T-helper 2 cell treated with Interferon-gamma antibody and Interleukin-4, amounts not matched to agents 5 μg/mL and 100 μg/mL, for 36 hours (primary cell): ENCODE measurements around the gene CYP3A4.

Experiments
- DNase-seq: peaks from one replicate; pipeline ENCODE4 v3.0.0; 2021; ENCODE audit warnings: low spot score
- H3K27ac Mint-ChIP-seq: one replicate; pipeline ENCODE4 v1.8.0; 2021; ENCODE audit warnings: mild to moderate bottlenecking, mixed read lengths
- H3K27me3 Mint-ChIP-seq: one replicate; pipeline ENCODE4 v1.8.0; 2021; ENCODE audit warnings: low read depth, mixed read lengths
- H3K36me3 Mint-ChIP-seq: one replicate; pipeline ENCODE4 v1.8.0; 2021; ENCODE audit warnings: low read depth, mixed read lengths
- H3K4me1 Mint-ChIP-seq: one replicate; pipeline ENCODE4 v1.8.0; 2021; ENCODE audit warnings: low read depth, mixed read lengths
- H3K4me3 Mint-ChIP-seq: one replicate; pipeline ENCODE4 v1.8.0; 2022; ENCODE audit warnings: mild to moderate bottlenecking, moderate library complexity, mixed read lengths
- H3K9me3 Mint-ChIP-seq: one replicate; pipeline ENCODE4 v1.8.0; 2021; ENCODE audit warnings: mixed read lengths

CYP3A4 gene

DNA sequence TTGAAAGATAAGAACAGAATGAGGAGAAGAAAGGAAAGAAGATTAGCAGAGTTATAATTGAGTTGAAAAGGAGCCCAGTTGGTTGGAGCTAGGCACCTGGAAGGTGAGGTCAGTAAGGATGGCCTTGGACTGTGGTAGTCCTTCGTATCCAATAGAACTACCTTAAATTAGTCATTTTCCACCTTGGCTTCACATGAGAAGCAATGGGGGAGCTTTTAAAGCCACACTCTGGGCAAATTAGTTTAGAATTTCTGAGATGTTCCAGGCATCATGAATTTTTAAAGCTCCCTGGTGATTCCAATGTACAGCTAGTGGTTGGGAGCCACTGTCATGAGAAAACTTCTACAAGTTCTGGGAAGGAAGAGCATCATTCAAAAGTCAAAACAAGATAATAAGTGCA, 76.9 kb downstream of the CYP3A4 start:
- no peaks in the 10 kb centered on the region for H3K9me3 Mint-ChIP-seq
- no peak overlapping the region for H3K27ac Mint-ChIP-seq
- DNase-seq, result no peak
- no peaks in the 10 kb centered on the region for H3K27me3 Mint-ChIP-seq
- peaks cover 1% of the 10 kb centered on the region for H3K36me3 Mint-ChIP-seq
- no peak overlapping the region for H3K4me3 Mint-ChIP-seq
- no peaks in the 10 kb centered on the region for H3K4me1 Mint-ChIP-seq
